IMR-90 (cell line): ENCODE data around the gene EGFR. TPM values are rescaled to one million over a fixed set of nuclear protein-coding genes. Genes with fewer than 3 reads are reported as not detected.

Experiments
- ATAC-seq: fragments of 200-7000 bp; cut with Tn5 transposase; 2 replicates; pipeline ENCODE4 v1.9.1; 2020; ENCODE audit warnings: low read depth, mild to moderate bottlenecking, moderate library complexity
- BruUV-seq: library from RNA; stranded (reverse); fragments of 400-500 nt; replicated peaks from 2 replicates; lab custom pipeline; 2021; lab: Mats Ljungman, UMichigan
- CTCF ChIA-PET: fragments of 300-600 bp; formaldehyde crosslinking; extraction: SDS; loops from one replicate; lab custom pipeline; 2021; ENCODE audit warnings: antibody characterized with exemption; lab: Yijun Ruan, JAX
- POLR2A ChIA-PET: fragments of 300-600 bp; sonication (Branson Sonifier 250); formaldehyde crosslinking; loops from one replicate; lab custom pipeline; 2022; ENCODE audit warnings: antibody characterized with exemption; ENCODE audit not compliant: unreplicated experiment; lab: Charles Lee
- DNase-seq: peaks from one replicate; pipeline ENCODE4 v3.0.0; 2013
- H2AFZ ChIP-seq: replicated peaks from 2 replicates; pipeline ENCODE3; 2013; ENCODE audit warnings: low read length, mild to moderate bottlenecking; ENCODE audit not compliant: poor library complexity
- H2AK5ac ChIP-seq: 2 replicates; pipeline ENCODE4 v1.6.1; 2013; ENCODE audit warnings: low read depth, low read length, inconsistent platforms
- H2AK9ac ChIP-seq: replicated peaks from 2 replicates; pipeline ENCODE3; 2013; ENCODE audit warnings: mild to moderate bottlenecking, low read depth, low read length, moderate library complexity; ENCODE audit not compliant: poor library complexity
- H2BK120ac ChIP-seq: 2 replicates; pipeline ENCODE4 v1.6.1; 2013; ENCODE audit warnings: low read depth, low read length, inconsistent platforms
- H2BK15ac ChIP-seq: 3 replicates; pipeline ENCODE4 v1.6.1; 2013; ENCODE audit warnings: low read depth, low read length, inconsistent platforms
- H2BK20ac ChIP-seq: 2 replicates; pipeline ENCODE4 v1.6.1; 2013; ENCODE audit warnings: low read depth, mild to moderate bottlenecking, inconsistent platforms, low read length, moderate library complexity
- H2BK5ac ChIP-seq: 2 replicates; pipeline ENCODE4 v1.6.1; 2013; ENCODE audit warnings: mild to moderate bottlenecking, low read depth, low read length, inconsistent platforms; ENCODE audit not compliant: poor library complexity, severe bottlenecking
- H3K14ac ChIP-seq: replicated peaks from 2 replicates; pipeline ENCODE4 v1.6.1; 2013; ENCODE audit warnings: low read depth, low read length, inconsistent platforms
- H3K18ac ChIP-seq: 2 replicates; pipeline ENCODE4 v1.6.1; 2013; ENCODE audit warnings: low read depth, low read length, control low read depth
- H3K23ac ChIP-seq: 2 replicates; pipeline ENCODE4 v1.6.1; 2013; ENCODE audit warnings: low read depth, low read length, inconsistent platforms
- H3K27ac ChIP-seq: 2 replicates; pipeline ENCODE4 v1.5.1; 2013; ENCODE audit warnings: mild to moderate bottlenecking, control low read depth, low read length; ENCODE audit not compliant: insufficient read depth
- H3K27me3 ChIP-seq: 2 replicates; pipeline ENCODE4 v1.6.1; 2013; ENCODE audit warnings: low read length; ENCODE audit not compliant: control insufficient read depth, insufficient read depth
- H3K36me3 ChIP-seq: 2 replicates; pipeline ENCODE4 v1.6.1; 2013; ENCODE audit warnings: low read length, mixed read lengths; ENCODE audit not compliant: control insufficient read depth, insufficient read depth
- H3K4ac ChIP-seq: 2 replicates; pipeline ENCODE4 v1.6.1; 2013; ENCODE audit warnings: low read depth, low read length, inconsistent platforms
- H3K4me1 ChIP-seq: 2 replicates; pipeline ENCODE4 v1.6.1; 2013; ENCODE audit warnings: low read length, mixed read lengths; ENCODE audit not compliant: control insufficient read depth, insufficient read depth
- H3K4me2 ChIP-seq: 2 replicates; pipeline ENCODE4 v1.6.1; 2013; ENCODE audit warnings: low read depth, mild to moderate bottlenecking, control low read depth, low read length, moderate library complexity
- H3K4me3 ChIP-seq: 2 replicates; pipeline ENCODE4 v1.5.1; 2013; ENCODE audit warnings: low read depth, mild to moderate bottlenecking, control low read depth, low read length, moderate library complexity; ENCODE audit not compliant: insufficient read depth
- H3K56ac ChIP-seq: 2 replicates; pipeline ENCODE4 v1.6.1; 2013; ENCODE audit warnings: low read length, inconsistent platforms; ENCODE audit not compliant: insufficient read depth; ENCODE audit errors: extremely low read depth
- H3K79me1 ChIP-seq, 2 experiments: 2 replicates each; pipeline ENCODE4 v1.6.1; 2013; ENCODE audit warnings: low read length in 2 of 2, inconsistent platforms in 1 of 2, low read depth in 1 of 2
- H3K9ac ChIP-seq: 2 replicates; pipeline ENCODE4 v1.6.1; 2013; ENCODE audit warnings: low read depth, low read length, control low read depth
- H3K9me1 ChIP-seq: 2 replicates; pipeline ENCODE4 v1.6.1; 2013; ENCODE audit warnings: low read length, inconsistent platforms; ENCODE audit not compliant: insufficient read depth
- H3K9me3 ChIP-seq: 2 replicates; pipeline ENCODE4 v1.6.1; 2013; ENCODE audit warnings: low read length; ENCODE audit not compliant: control insufficient read depth, insufficient read depth
- H4K20me1 ChIP-seq: 2 replicates; pipeline ENCODE4 v1.6.1; 2013; ENCODE audit warnings: low read length, inconsistent platforms; ENCODE audit not compliant: insufficient read depth
- H4K5ac ChIP-seq: 2 replicates; pipeline ENCODE4 v1.6.1; 2013; ENCODE audit warnings: mild to moderate bottlenecking, low read depth, low read length, control low read depth
- H4K8ac ChIP-seq, 2 experiments: 2 replicates each; pipeline ENCODE4 v1.6.1; 2013; ENCODE audit warnings: low read depth in 2 of 2, low read length in 2 of 2, control low read depth in 1 of 2, inconsistent platforms in 1 of 2
- H4K91ac ChIP-seq: 2 replicates; pipeline ENCODE4 v1.6.1; 2013; ENCODE audit warnings: low read depth, low read length, inconsistent platforms; ENCODE audit not compliant: insufficient read depth
- BHLHE40 ChIP-seq: fragments of 150-350 bp; IDR thresholded peaks from 2 replicates; pipeline ENCODE4 v1.6.1; 2016; ENCODE audit warnings: mild to moderate bottlenecking, low read depth, low read length
- CHD1 ChIP-seq: IDR thresholded peaks from 2 replicates; pipeline ENCODE4 v1.6.1; 2012; ENCODE audit warnings: low read depth, low read length, improper control_type of control experiment
- MAFK ChIP-seq: IDR thresholded peaks from 2 replicates; pipeline ENCODE4 v1.6.1; 2012; ENCODE audit warnings: low read depth, low read length, improper control_type of control experiment
- MXI1 ChIP-seq: IDR thresholded peaks from 2 replicates; pipeline ENCODE4 v1.6.1; 2012; ENCODE audit warnings: low read depth, mild to moderate bottlenecking, low read length, moderate library complexity, borderline replicate concordance
- POLR2A ChIP-seq: IDR thresholded peaks from 2 replicates; pipeline ENCODE4 v1.6.1; 2012; ENCODE audit warnings: mild to moderate bottlenecking, low read depth, low read length
- RAD21 ChIP-seq: IDR thresholded peaks from 2 replicates; pipeline ENCODE4 v1.6.1; 2012; ENCODE audit warnings: low read length, improper control_type of control experiment
- RCOR1 ChIP-seq: IDR thresholded peaks from 2 replicates; pipeline ENCODE4 v1.6.1; 2012; ENCODE audit warnings: mild to moderate bottlenecking, low read length, improper control_type of control experiment; ENCODE audit not compliant: insufficient replicate concordance
- RFX5 ChIP-seq: IDR thresholded peaks from 2 replicates; pipeline ENCODE4 v1.8.0; 2012; ENCODE audit warnings: low read depth, mild to moderate bottlenecking, low read length, moderate library complexity
- SMC3 ChIP-seq: fragments of 150-350 bp; IDR thresholded peaks from 2 replicates; pipeline ENCODE4 v1.6.1; 2016; ENCODE audit warnings: low read depth, mild to moderate bottlenecking, antibody characterized with exemption, low read length, moderate library complexity
- WGBS, 2 experiments: methylation state at CpG; one replicate each; pipeline versions ENCODE4 v1.1.5 to v1.1.7; 2013; ENCODE audit warnings: missing lambda C conversion rate in 2 of 2; ENCODE audit not compliant: insufficient read length in 1 of 2; ENCODE audit errors: extremely low coverage in 2 of 2; 5-methylcytosine and 5-hydroxymethylcytosine counted together
- dilution Hi-C: fragments of 300-500 bp; cut with HindIII; formaldehyde crosslinking; loops from one replicate; pipeline ENCODE4 v1.14.3; 2018; ENCODE audit warnings: low sequenced_read_pairs; ENCODE audit not compliant: unreplicated experiment
- in situ Hi-C: fragments of 300-500 bp; cut with MboI; formaldehyde crosslinking; loops from 3 replicates; pipeline ENCODE4 v1.14.3; 2019; ENCODE audit warnings: low sequenced_read_pairs, inconsistent platforms, mixed read lengths
- intact Hi-C: fragments of 100-400 bp; cut with micrococcal nuclease; formaldehyde crosslinking; loops from 2 replicates; pipeline ENCODE4 v1.10.0; 2022
- polyA plus RNA-seq, 3 experiments: library from polyadenylated mRNA; depleted of rRNA; stranded (reverse); fragments of >200 nt; gene quantifications; 2 replicates each; pipeline ENCODE4 v1.2.3, GENCODE V29; 2012; ENCODE audit warnings: low replicate concordance in 1 of 3
- total RNA-seq: library from RNA; depleted of rRNA; stranded (reverse); fragments of >200 nt; gene quantifications from 2 replicates; pipeline ENCODE4 v1.2.3, GENCODE V29; 2012
- TF ChIP-seq, protein P1 (sequence below): fragments of 150-350 bp; IDR thresholded peaks from 2 replicates; pipeline ENCODE4 v1.6.1; 2016; ENCODE audit warnings: low read depth, mild to moderate bottlenecking, low read length, moderate library complexity, borderline replicate concordance
- TF ChIP-seq, protein P2 (sequence below): fragments of 150-350 bp; IDR thresholded peaks from 2 replicates; pipeline ENCODE4 v1.6.1; 2017; ENCODE audit warnings: mild to moderate bottlenecking, antibody characterized with exemption, low read length, low read depth
- TF ChIP-seq, protein P3 (sequence below): conservative IDR thresholded peaks from 2 replicates; pipeline ENCODE4 v1.5.1; 2012; ENCODE audit warnings: mild to moderate bottlenecking, low read depth, low read length, improper control_type of control experiment

Gene EGFR
- total and polyA plus RNA-seq, 2 of the 4 experiments (the other 2 are of a cell fraction), result 36.9 to 60.4 TPM

DNA sequence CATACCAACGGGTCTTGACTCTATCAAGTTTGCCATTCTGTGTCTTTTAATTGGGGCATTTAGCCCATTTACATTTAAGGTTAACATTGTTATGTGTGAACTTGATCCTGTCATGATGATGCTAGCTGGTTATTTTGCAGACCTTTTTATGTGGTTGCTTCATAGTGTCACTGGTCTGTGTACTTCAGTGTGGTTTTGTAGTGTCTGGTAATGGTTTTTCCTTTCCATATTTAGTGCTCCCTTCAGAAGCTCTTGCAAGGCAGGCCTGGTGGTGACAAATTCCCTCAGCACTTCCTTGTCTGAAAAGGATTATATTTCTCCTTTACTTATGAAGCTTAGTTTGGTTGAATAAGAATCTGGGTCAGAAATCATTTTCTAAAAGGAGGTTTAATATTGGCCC, 211.2 kb downstream of the EGFR start:
- H4K91ac ChIP-seq, result no peak overlapping the region
- no peak overlapping the region for H3K27ac ChIP-seq
- no peaks in the 10 kb centered on the region for H3K79me1 ChIP-seq
- ATAC-seq (no peak), DNase-seq (no peak)
- BruUV-seq, result no TSS peak
- H2AK5ac ChIP-seq, result no peak overlapping the region
- no peaks in the 10 kb centered on the region for H3K9me1 ChIP-seq
- no peak overlapping the region for H3K4me2 ChIP-seq
- H2BK5ac ChIP-seq, result no peak overlapping the region
- no peak overlapping the region for H3K9ac ChIP-seq
- no peak overlapping the region for H3K18ac ChIP-seq
- H3K56ac ChIP-seq, result no peak overlapping the region
- no peaks in the 10 kb centered on the region for H3K4me1 ChIP-seq
- H3K9me3 ChIP-seq, result peaks cover 11% of the 10 kb centered on the region
- H3K23ac ChIP-seq, result no peak overlapping the region
- no peak overlapping the region for H2AFZ ChIP-seq
- H4K5ac ChIP-seq, result no peak overlapping the region
- in situ Hi-C loops, result no loop called here
- H3K36me3 ChIP-seq, result no peaks in the 10 kb centered on the region
- no peak overlapping the region for H2BK15ac ChIP-seq
- H3K27me3 ChIP-seq, result peaks cover 6% of the 10 kb centered on the region
- WGBS, 2 experiments, result no CpG with 5 or more reads among the region's 1 CpG
- no peak overlapping the region for H2BK20ac ChIP-seq
- H3K4ac ChIP-seq, result no peak overlapping the region
- H4K20me1 ChIP-seq, result no peaks in the 10 kb centered on the region
- no peak overlapping the region for H2AK9ac ChIP-seq
- ChIA-PET POLR2A (no interaction called here), CTCF (no interaction called here)
- dilution Hi-C loops, result no loop called here
- H2BK120ac ChIP-seq, result no peak overlapping the region
- intact Hi-C loops, result no loop called here
- no peak overlapping the region for H3K14ac ChIP-seq
- H3K4me3 ChIP-seq, result no peak overlapping the region
- H4K8ac ChIP-seq, result no peak overlapping the region
- TF ChIP-seq CHD1, result no peak
- no peak for TF ChIP-seq SMC3
- TF ChIP-seq MAFK, result no peak
- TF ChIP-seq BHLHE40, result no peak
- no peak for TF ChIP-seq RAD21
- no peak for TF ChIP-seq MXI1
- no peak for TF ChIP-seq RFX5
- TF ChIP-seq, protein P1, sequence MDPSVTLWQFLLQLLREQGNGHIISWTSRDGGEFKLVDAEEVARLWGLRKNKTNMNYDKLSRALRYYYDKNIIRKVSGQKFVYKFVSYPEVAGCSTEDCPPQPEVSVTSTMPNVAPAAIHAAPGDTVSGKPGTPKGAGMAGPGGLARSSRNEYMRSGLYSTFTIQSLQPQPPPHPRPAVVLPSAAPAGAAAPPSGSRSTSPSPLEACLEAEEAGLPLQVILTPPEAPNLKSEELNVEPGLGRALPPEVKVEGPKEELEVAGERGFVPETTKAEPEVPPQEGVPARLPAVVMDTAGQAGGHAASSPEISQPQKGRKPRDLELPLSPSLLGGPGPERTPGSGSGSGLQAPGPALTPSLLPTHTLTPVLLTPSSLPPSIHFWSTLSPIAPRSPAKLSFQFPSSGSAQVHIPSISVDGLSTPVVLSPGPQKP, result no peak
- TF ChIP-seq POLR2A, result no peak
- TF ChIP-seq, protein P2, sequence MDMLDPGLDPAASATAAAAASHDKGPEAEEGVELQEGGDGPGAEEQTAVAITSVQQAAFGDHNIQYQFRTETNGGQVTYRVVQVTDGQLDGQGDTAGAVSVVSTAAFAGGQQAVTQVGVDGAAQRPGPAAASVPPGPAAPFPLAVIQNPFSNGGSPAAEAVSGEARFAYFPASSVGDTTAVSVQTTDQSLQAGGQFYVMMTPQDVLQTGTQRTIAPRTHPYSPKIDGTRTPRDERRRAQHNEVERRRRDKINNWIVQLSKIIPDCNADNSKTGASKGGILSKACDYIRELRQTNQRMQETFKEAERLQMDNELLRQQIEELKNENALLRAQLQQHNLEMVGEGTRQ, result no peak
- no peak for TF ChIP-seq RCOR1
- TF ChIP-seq, protein P3, sequence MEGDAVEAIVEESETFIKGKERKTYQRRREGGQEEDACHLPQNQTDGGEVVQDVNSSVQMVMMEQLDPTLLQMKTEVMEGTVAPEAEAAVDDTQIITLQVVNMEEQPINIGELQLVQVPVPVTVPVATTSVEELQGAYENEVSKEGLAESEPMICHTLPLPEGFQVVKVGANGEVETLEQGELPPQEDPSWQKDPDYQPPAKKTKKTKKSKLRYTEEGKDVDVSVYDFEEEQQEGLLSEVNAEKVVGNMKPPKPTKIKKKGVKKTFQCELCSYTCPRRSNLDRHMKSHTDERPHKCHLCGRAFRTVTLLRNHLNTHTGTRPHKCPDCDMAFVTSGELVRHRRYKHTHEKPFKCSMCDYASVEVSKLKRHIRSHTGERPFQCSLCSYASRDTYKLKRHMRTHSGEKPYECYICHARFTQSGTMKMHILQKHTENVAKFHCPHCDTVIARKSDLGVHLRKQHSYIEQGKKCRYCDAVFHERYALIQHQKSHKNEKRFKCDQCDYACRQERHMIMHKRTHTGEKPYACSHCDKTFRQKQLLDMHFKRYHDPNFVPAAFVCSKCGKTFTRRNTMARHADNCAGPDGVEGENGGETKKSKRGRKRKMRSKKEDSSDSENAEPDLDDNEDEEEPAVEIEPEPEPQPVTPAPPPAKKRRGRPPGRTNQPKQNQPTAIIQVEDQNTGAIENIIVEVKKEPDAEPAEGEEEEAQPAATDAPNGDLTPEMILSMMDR, result no peak
